Measurements from ENCODE around the gene SERTAD1. TPM values are rescaled to one million over a fixed set of nuclear protein-coding genes. Genes with fewer than 3 reads are reported as not detected.

SERTAD1 gene, protein sequence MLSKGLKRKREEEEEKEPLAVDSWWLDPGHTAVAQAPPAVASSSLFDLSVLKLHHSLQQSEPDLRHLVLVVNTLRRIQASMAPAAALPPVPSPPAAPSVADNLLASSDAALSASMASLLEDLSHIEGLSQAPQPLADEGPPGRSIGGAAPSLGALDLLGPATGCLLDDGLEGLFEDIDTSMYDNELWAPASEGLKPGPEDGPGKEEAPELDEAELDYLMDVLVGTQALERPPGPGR
- 13.3 and 17.0 TPM in 2 replicates for total RNA-seq

- DNase-seq (ENCODE audit: low read depth), result peak; percentile 96
Observed at GRCh38 chr19:40425450-40426287, at the start of gene SERTAD1. TSS of gene SERTAD1 (minus strand) at chr19:40425992. CDS start at chr19:40423546, 2,446 bp downstream.

GRCh38 chr19:40474737-40475136, 48.9 kb upstream of the SERTAD1 start:
- DNase-seq (ENCODE audit: low read depth), result no peak

GRCh38 chr19:40472516-40472915, 46.7 kb upstream of the SERTAD1 start:
- DNase-seq (ENCODE audit: low read depth), result no peak

GRCh38 chr19:40471111-40471510, 45.3 kb upstream of the SERTAD1 start:
- no peak for DNase-seq (ENCODE audit: low read depth)

GRCh38 chr19:40469011-40469410, 43.2 kb upstream of the SERTAD1 start:
- DNase-seq (ENCODE audit: low read depth), result no peak

GRCh38 chr19:40466985-40467734, 41.4 kb upstream of the SERTAD1 start, which contains the start of gene SPTBN4:
TSS of gene SPTBN4 (plus strand) at chr19:40467001. CDS start at chr19:40472622, 5,621 bp downstream.
- no peak for DNase-seq (ENCODE audit: low read depth)

- no peak for DNase-seq (ENCODE audit: low read depth)
Observed at GRCh38 chr19:40466219-40466984, 40.6 kb upstream of the SERTAD1 start.

DNA sequence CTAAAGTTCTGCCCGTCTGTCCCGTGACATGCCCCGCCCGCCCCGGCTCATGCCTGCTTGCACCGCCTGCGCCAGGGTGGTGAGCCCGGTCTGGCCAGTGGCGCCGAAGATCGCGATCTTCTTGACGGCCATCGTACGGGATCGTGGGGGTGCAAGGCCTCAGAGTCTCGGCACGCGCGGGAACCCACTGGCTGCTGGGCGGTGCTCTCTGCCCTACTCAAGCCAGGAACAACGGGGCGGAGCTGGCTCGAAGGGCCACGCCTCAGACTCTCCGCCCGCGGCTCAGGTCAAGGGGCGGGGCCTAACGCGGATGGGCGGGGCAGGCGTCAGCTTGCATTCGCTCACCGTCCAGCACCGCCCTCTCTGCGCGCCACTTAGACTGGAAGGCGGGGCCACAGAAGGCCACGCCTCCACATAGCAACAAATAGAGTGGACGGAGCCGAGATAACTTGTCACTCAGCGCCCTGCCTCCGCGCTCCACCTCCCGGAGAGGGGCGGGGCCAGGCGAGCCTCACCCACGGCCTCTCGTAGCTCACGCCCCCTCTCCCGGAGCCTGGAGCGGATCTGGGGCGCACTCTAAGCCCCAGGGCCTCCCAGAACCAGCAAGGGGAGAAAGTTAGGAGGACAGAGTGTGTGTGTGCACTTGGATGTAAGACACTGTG, 39.9 kb upstream of the SERTAD1 start, which contains the start of gene BLVRB:
Gene BLVRB (minus strand): TSS at position 189 of the 662 bp plus-strand sequence. CDS start 57 bp downstream, at position 132.
- DNase-seq (ENCODE audit: low read depth), result peak; percentile 96

DNA sequence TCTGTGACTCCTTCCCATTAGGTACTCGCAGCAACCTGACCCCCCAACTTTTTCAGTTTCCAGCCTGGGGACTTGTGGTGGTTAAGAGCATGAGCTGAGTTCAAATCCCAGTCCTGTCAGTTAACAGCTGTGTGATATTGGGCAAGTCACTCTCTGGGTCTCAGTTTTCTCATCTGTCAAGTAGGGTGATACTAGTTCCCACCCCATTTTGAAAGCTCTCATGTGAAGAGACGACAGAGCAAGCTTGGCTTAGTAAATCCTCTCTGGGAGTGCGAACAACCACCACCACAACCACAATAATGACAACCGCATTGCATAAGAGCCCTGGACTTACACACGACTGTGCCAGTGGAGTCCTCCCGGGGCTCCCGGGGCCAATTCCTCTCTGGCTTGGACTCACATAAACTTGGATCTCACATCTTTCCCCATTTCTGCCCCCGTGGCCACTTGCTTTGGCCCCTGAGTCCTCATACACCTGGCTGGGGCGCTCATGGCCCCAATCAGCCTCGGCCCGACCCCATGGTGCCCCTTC, 39.3 kb upstream of the SERTAD1 start:
- peak; percentile 90 for DNase-seq (ENCODE audit: low read depth)

DNA sequence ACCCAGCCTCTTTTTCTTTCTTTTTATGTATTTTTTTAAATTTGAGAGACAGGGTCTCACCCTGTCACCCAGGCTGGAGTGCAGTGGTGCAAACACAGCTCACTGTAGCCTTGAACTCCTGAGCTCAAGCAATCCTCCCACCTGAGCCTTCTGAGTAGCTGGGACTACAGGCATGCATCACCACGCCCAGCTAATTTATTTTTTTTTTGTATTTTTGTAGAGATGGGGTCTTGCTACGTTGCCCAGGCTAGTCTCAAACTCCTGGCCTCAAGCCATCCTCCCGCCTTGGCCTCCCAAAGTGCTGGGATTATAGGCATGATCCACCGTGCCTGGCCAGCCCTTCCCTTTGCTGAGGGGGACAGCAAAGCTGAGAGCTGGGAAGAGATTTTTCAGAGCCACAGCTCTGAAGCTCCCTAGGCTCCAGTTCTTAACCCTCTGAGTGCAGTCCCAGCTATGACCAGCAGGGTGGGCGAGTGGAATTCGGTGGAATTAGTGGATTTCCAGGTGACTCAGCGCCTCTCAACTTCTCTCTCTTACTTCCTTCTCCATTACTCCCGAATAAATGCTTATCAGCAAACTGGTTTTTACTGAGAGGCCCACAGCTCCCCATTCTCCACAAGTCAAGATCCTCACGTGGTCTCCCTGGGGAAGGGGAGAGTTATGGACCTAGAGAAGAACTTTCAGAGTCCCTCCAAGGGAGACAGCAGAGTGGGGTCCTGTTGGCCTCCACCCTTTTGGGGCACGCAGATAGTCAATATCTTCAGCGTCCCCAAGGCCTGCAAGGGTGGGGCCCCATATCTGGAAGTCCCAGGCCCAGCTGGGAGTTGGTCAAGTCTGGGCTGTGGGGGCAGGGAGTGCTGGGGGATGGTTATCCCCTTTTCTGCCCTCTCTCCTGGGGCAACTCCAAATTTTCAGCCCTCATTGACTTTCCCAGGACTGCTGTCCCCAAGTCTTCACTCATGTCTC, 38.5 kb upstream of the SERTAD1 start:
- DNase-seq (ENCODE audit: low read depth), result peak; percentile 85

GRCh38 chr19:40463587-40464037, 37.8 kb upstream of the SERTAD1 start:
- DNase-seq (ENCODE audit: low read depth), result peak; percentile 56

GRCh38 chr19:40461669-40462221, 36.0 kb upstream of the SERTAD1 start:
- DNase-seq (ENCODE audit: low read depth), result no peak

- no peak for DNase-seq (ENCODE audit: low read depth)
Observed at GRCh38 chr19:40460185-40460584, 34.4 kb upstream of the SERTAD1 start.

GRCh38 chr19:40458597-40458974, 32.8 kb upstream of the SERTAD1 start:
- DNase-seq (ENCODE audit: low read depth), result no peak

DNA sequence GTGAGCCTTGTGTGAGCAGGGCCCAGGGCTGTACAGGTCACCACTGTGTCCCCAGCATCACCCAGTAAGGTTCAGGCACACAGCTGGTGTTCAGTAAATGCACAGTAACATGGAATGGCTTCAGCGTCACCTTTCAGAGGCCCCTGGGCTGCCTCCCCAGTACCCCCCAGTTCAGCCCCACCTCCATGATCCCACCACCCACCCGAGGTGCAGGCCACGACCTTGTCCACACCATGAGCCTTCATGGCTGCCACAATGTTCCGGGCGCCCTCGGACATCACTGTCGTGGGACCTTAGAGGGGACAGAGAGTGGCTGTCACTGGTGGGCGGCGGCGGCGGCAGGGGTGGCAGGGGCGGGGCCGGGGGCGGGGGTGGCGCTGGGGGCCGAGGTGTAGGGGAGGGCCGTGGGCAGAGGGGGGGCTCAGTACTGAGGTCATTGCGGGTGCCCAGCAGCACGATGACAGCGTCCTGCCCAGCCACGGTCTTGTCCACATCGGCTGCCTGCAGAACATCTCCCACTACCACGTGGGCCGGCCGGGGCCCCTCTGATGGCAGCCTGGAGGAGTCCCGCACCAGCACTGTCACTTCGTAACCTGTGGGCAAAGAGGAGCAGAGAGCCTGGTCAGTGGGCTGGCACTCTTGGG, 32.3 kb upstream of the SERTAD1 start:
- no peak for DNase-seq (ENCODE audit: low read depth)

DNA sequence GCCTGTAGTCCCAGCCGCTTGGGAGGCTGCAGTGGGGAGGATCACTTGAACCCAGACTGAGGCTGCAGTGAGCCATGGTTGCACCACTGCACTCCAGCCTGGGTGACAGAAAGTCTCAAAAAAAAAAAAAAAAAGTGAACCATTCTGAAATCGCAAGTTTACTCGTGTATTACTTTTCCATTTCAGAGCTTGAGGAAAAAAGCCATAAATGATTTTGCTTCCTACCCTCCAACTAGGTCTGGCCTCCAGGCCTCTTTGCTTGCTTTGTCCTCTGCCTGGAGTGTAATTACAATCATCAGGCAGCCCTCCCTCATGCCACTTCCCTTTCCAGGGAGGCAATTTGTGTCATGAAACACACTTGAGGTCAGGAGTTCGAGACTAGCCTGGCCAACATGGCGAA, 31.3 kb upstream of the SERTAD1 start:
- no peak for DNase-seq (ENCODE audit: low read depth)

DNA sequence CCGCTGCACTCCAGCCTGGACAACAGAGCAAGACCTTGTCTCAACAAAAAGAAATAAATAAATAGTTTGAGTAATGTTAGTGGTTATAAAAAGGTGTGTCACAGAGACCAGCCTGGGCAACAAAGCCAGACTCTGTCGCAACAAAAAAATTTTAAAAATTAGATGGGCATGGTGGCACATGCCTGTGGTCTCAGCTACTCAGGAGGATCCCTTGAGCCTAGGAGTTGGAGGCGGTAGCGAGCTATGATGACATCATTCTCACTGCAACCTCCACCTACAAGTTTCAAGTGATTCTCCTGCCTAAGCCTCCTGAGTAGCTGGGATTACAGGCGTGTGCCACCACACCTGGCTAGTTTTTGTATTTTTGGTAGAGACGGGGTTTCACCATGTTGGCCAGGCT, 28.2 kb upstream of the SERTAD1 start:
- peak; percentile 12 for DNase-seq (ENCODE audit: low read depth)

DNA sequence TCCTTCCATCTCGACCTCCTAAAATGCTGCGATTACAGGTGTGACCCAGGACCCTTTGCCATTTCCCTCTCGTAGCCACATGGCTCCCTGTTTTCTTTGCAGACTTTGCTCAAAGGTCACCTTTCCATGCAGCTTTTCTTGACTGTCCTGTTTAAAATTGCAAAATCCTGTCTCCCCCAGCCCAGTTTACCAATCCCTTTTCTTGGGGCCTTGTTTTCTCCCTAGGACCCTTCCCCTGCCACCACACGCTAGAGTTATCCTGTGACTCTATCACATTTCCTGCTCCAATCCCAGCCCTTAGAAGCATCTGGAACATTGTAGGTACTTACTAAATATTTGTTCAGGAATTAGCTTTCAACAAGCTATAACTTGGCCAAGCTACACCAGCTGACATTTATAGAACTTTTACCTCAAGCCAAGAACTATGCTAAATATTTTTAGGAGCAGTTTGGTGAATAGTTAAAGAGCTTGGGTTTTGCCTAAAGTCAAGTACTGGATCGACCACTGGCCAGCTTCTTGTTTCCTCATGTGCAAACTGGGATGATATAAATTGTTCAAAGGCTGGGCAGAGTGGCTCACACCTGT, 27.5 kb upstream of the SERTAD1 start:
- no peak for DNase-seq (ENCODE audit: low read depth)

All from renal cortical epithelial cell (primary cell).